Gastrocnemius medialis (tissue), 4 donors: Measurements from ENCODE around the gene BCAP31.

Experiments used
- CTCF ChIP-seq, 5 experiments: fragments of 450-650 bp in 3 of 5; fragments of 200-600 bp in 2 of 5; sonication (generic) in 2 of 5; IDR thresholded peaks in 4 of 5; conservative IDR thresholded peaks in 1 of 5; 1 replicate in 4 of 5; 2 replicates in 1 of 5; pipeline ENCODE4 v1.5.1; 2016 to 2019; ENCODE audit warnings: antibody characterized with exemption in 5 of 5, mild to moderate bottlenecking in 3 of 5, moderate library complexity in 3 of 5
- POLR2A ChIP-seq, 2 donors: fragments of 450-650 bp; IDR thresholded peaks; one replicate each; pipeline ENCODE4 v1.6.1; 2017; ENCODE audit warnings: antibody characterized with exemption in 2 of 2, mild to moderate bottlenecking in 2 of 2, moderate library complexity in 2 of 2

DNA sequence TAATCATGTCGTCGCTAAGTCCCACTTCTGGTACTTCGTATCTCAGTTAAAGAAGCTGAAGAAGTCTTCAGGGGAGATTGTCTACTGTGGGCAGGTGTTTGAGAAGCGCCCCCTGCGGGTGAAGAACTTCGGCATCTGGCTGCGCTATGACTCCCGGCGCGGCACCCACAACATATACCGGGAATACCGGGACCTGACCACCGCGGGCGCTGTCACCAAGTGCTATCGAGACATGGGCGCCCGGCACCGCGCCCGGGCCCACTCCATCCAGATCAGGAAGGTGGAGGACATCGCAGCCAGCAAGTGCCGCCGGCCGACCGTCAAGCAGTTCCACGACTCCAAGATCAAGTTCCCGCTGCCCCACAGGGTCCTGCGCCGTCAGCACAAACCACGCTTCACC, 61.9 kb downstream of the BCAP31 start:
- no peak for TF ChIP-seq POLR2A (IDR thresholded peaks at IDR 0.05)
- TF ChIP-seq CTCF (IDR thresholded peaks at IDR 0.05 in 4 of 5, conservative IDR thresholded peaks at IDR 0.05 in 1 of 5), result peak in 2 of 5 experiments; percentile 31 to 57
